CD4-positive, alpha-beta T cell (primary cell): ENCODE results near the gene CTSC. TPM values are rescaled to one million over a fixed set of nuclear protein-coding genes. Genes with fewer than 3 reads are reported as not detected.

Experiments
- ATAC-seq: fragments of 200-7000 bp; cut with Tn5 transposase; one replicate; pipeline ENCODE4 v1.10.0; 2022; ENCODE audit warnings: mild to moderate bottlenecking; ENCODE audit not compliant: poor library complexity
- CTCF ChIA-PET: fragments of 350-600 bp; sonication (Branson Sonifier 250); formaldehyde crosslinking; loops from one replicate; lab custom pipeline; 2021; ENCODE audit warnings: antibody characterized with exemption, inconsistent platforms; lab: Charles Lee
- POLR2A ChIA-PET: fragments of 350-600 bp; sonication (Branson Sonifier 250); formaldehyde crosslinking; loops from one replicate; lab custom pipeline; 2021; ENCODE audit warnings: antibody characterized with exemption, inconsistent platforms; lab: Charles Lee
- DNase-seq, 14 experiments: peaks; one replicate each; pipeline ENCODE4 v3.0.0-alpha.2; 2013 to 2020; ENCODE audit warnings: mixed read lengths in 2 of 14
- H3K27ac ChIP-seq, 2 donors: one replicate each; pipeline versions ENCODE4 v1.5.1 to v1.7.0; 2013; ENCODE audit warnings: low read length in 2 of 2, low read depth in 1 of 2, mild to moderate bottlenecking in 1 of 2
- H3K27me3 ChIP-seq, 2 experiments: 1 replicate in 1 of 2; 2 replicates in 1 of 2; pipeline versions ENCODE4 v1.6.1 to v1.7.0; 2013; ENCODE audit warnings: low read length in 2 of 2, control low read depth in 1 of 2, mild to moderate bottlenecking in 1 of 2, moderate library complexity in 1 of 2; ENCODE audit not compliant: insufficient read depth in 2 of 2, control insufficient read depth in 1 of 2
- H3K36me3 ChIP-seq: one replicate; pipeline ENCODE4 v1.6.1; 2013; ENCODE audit warnings: low read length, control low read depth; ENCODE audit not compliant: insufficient read depth
- H3K4me1 ChIP-seq: one replicate; pipeline ENCODE4 v1.6.1; 2013; ENCODE audit warnings: low read length, control low read depth; ENCODE audit not compliant: insufficient read depth
- H3K4me3 ChIP-seq: one replicate; pipeline ENCODE4 v1.5.1; 2013; ENCODE audit warnings: mild to moderate bottlenecking, low read length, moderate library complexity
- H3K9me3 ChIP-seq, 2 experiments: 1 replicate in 1 of 2; 2 replicates in 1 of 2; pipeline versions ENCODE4 v1.6.1 to v1.7.0; 2013; ENCODE audit warnings: low read length in 2 of 2, mild to moderate bottlenecking in 2 of 2, control low read depth in 1 of 2, moderate library complexity in 1 of 2; ENCODE audit not compliant: control insufficient read depth in 1 of 2, insufficient read depth in 1 of 2
- H3K27ac Mint-ChIP-seq: one replicate; pipeline ENCODE4 v1.8.0; 2020; ENCODE audit warnings: mixed read lengths
- H3K27me3 Mint-ChIP-seq: one replicate; pipeline ENCODE4 v1.8.0; 2021; ENCODE audit warnings: mixed read lengths
- H3K36me3 Mint-ChIP-seq: one replicate; pipeline ENCODE4 v1.8.0; 2021; ENCODE audit warnings: low read depth, mixed read lengths
- H3K4me1 Mint-ChIP-seq: one replicate; pipeline ENCODE4 v1.8.0; 2021; ENCODE audit warnings: low read depth, mixed read lengths
- H3K4me3 Mint-ChIP-seq: one replicate; pipeline ENCODE4 v1.8.0; 2020; ENCODE audit warnings: mild to moderate bottlenecking, mixed read lengths
- H3K9me3 Mint-ChIP-seq: one replicate; pipeline ENCODE4 v1.8.0; 2020; ENCODE audit warnings: mixed read lengths
- intact Hi-C, 2 experiments: fragments of 100-400 bp; cut with DNase I in 1 of 2; cut with micrococcal nuclease in 1 of 2; formaldehyde crosslinking; loops; one replicate each; pipeline versions ENCODE4 v1.15.1 to v1.9.0; 2023 to 2025; cut with DNase I, micrococcal nuclease
- total RNA-seq, 174 experiments: library from RNA in 2 of 174; stranded (reverse) in 2 of 174; gene quantifications; one replicate each; pipeline ENCODE4 v1.2.3 and lab custom pipeline; 2021 to 2026
- TF ChIP-seq, protein P1 (sequence below): fragments of 200-600 bp; IDR thresholded peaks from one replicate; pipeline ENCODE4 v1.8.0; 2022; ENCODE audit warnings: antibody characterized with exemption, mild to moderate bottlenecking

CTSC gene
- total RNA-seq, 2 experiments from 2014 or later = 28.5 to 32.6 TPM

DNA sequence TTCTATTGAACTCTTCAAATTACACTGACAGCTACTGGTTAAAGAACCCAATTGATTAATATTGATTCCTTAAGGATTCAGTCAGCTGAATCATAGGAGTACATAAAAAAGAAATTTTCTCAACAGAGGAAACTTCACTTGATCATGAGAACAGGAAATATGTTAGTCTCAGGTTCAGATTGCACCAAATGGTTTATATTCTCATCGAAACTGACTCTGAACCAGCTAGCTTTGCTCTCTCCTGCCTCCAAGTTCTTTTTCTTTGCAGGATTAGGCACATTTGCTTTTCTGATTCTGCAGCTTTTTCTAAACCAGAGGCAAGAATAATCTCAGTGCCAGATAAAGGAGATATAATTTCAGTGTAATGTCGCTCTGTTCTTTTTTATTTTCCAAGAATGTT is 33.2 kb upstream of the CTSC start:
- H3K4me1 Mint-ChIP-seq = peaks cover 38% of the 10 kb centered on the region
- no peaks in the 10 kb centered on the region for H3K36me3 Mint-ChIP-seq
- Histone ChIP-seq H3K27me3 (no peaks in the 10 kb centered on the region), H3K36me3 (no peaks in the 10 kb centered on the region), H3K27ac (no peak overlapping the region), H3K9me3 (no peaks in the 10 kb centered on the region), H3K4me3 (no peak overlapping the region), H3K4me1 (no peaks in the 10 kb centered on the region)
- TF ChIP-seq, protein P1, sequence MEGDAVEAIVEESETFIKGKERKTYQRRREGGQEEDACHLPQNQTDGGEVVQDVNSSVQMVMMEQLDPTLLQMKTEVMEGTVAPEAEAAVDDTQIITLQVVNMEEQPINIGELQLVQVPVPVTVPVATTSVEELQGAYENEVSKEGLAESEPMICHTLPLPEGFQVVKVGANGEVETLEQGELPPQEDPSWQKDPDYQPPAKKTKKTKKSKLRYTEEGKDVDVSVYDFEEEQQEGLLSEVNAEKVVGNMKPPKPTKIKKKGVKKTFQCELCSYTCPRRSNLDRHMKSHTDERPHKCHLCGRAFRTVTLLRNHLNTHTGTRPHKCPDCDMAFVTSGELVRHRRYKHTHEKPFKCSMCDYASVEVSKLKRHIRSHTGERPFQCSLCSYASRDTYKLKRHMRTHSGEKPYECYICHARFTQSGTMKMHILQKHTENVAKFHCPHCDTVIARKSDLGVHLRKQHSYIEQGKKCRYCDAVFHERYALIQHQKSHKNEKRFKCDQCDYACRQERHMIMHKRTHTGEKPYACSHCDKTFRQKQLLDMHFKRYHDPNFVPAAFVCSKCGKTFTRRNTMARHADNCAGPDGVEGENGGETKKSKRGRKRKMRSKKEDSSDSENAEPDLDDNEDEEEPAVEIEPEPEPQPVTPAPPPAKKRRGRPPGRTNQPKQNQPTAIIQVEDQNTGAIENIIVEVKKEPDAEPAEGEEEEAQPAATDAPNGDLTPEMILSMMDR = no peak
- H3K27me3 Mint-ChIP-seq = no peaks in the 10 kb centered on the region
- no peak overlapping the region for H3K4me3 Mint-ChIP-seq
- H3K9me3 Mint-ChIP-seq = no peaks in the 10 kb centered on the region
- no peak for ATAC-seq
- CTCF ChIA-PET = no interaction called here
- POLR2A ChIA-PET = no interaction called here
- intact Hi-C loops = no loop called here
- DNase-seq = no peak
- H3K27ac Mint-ChIP-seq = no peak overlapping the region

GRCh38 chr11:88367310-88367709 is 29.8 kb upstream of the CTSC start:
- Histone ChIP-seq H3K9me3 (no peaks in the 10 kb centered on the region), H3K4me1 (peaks cover 2% of the 10 kb centered on the region), H3K36me3 (no peaks in the 10 kb centered on the region), H3K4me3 (no peak overlapping the region), H3K27ac (no peak overlapping the region), H3K27me3 (no peaks in the 10 kb centered on the region)
- ChIA-PET POLR2A (interaction anchor here (1.0 to 3.3 kb wide), 4 partner anchors 11 to 59 kb away, joined by 3 to 15 read pairs (median 6); partner anchors contain the start of gene CTSC), CTCF (interaction anchor here (0.7 kb wide), 1 partner anchor 467 kb away, joined by 3 read pairs; no protein-coding TSS in a partner anchor)
- peaks cover 53% of the 10 kb centered on the region for H3K4me1 Mint-ChIP-seq
- ATAC-seq (peak; percentile 95), DNase-seq (peak in 5 of 14 experiments; percentile 21 to 70 (median 54))
- TF ChIP-seq, protein P1 = no peak
- H3K27me3 Mint-ChIP-seq = no peaks in the 10 kb centered on the region
- no peaks in the 10 kb centered on the region for H3K36me3 Mint-ChIP-seq
- intact Hi-C loops = loop anchor here (2.0 to 5.0 kb wide), 2 partner anchors 29 to 40 kb away; no protein-coding TSS in a partner anchor
- peak overlapping the region; percentile 27 for H3K4me3 Mint-ChIP-seq
- H3K9me3 Mint-ChIP-seq = no peaks in the 10 kb centered on the region
- peak overlapping the region; percentile 29 for H3K27ac Mint-ChIP-seq

DNA sequence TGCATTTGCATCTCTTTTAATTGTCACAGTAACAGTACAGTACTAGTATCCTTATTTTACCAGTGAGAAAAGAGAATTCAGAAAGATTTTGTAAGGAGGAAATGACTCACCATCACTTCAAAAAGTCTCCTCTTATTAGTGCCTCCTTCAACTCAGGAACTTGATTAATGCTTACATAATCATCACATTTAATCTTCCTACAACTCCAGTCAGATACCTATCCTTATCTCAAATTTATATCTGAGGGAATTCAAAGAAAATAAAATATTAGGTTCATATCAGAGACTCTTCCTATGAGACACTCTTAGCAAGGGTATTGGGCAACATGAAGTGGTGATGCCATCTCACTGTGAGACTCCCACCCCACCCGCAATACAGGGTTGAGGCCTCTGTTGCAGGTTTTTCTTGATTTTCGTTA is 26.1 kb upstream of the CTSC start:
- Mint-ChIP-seq H3K27me3 (no peaks in the 10 kb centered on the region), H3K4me3 (no peak overlapping the region), H3K9me3 (no peaks in the 10 kb centered on the region), H3K4me1 (peaks cover 48% of the 10 kb centered on the region), H3K36me3 (no peaks in the 10 kb centered on the region), H3K27ac (no peak overlapping the region)
- Histone ChIP-seq H3K4me1 (peaks cover 8% of the 10 kb centered on the region), H3K36me3 (no peaks in the 10 kb centered on the region), H3K27me3 (no peaks in the 10 kb centered on the region), H3K27ac (peak overlapping the region in 1 of 2 donors; percentile 6), H3K4me3 (no peak overlapping the region), H3K9me3 (no peaks in the 10 kb centered on the region)
- ATAC-seq (no peak), DNase-seq (no peak)
- TF ChIP-seq, protein P1 = no peak
- POLR2A ChIA-PET = no interaction called here
- intact Hi-C loops = loop anchor here in 1 of 2 experiments (5.0 kb wide), 1 partner anchor 44 kb away; no protein-coding TSS in a partner anchor
- CTCF ChIA-PET = no interaction called here
